Lower leg skin (tissue), 4 donors: Measurements from ENCODE around the gene PCGF2. TPM values are rescaled to one million over a fixed set of nuclear protein-coding genes. Genes with fewer than 3 reads are reported as not detected.

Experiments used
- DNase-seq, 2 donors: peaks; one replicate each; pipeline ENCODE4 v3.0.0-alpha.2; 2019; ENCODE audit warnings: low spot score in 2 of 2
- H3K4me3 ChIP-seq: fragments of 200-600 bp; sonication (generic); 2 replicates; pipeline ENCODE4 v1.5.1; 2017; ENCODE audit warnings: mild to moderate bottlenecking, low read depth; ENCODE audit not compliant: poor library complexity, severe bottlenecking
- CTCF ChIP-seq, 3 donors: fragments of 450-650 bp; IDR thresholded peaks; one replicate each; pipeline ENCODE4 v1.5.1; 2016; ENCODE audit warnings: antibody characterized with exemption in 3 of 3, mild to moderate bottlenecking in 3 of 3, moderate library complexity in 2 of 3
- POLR2A ChIP-seq, 2 donors: fragments of 450-650 bp; IDR thresholded peaks; one replicate each; pipeline ENCODE4 v1.6.1; 2016 to 2017; ENCODE audit warnings: antibody characterized with exemption in 2 of 2, mild to moderate bottlenecking in 1 of 2, moderate library complexity in 1 of 2
- WGBS, 2 donors: methylation state at CpG; one replicate each; pipeline ENCODE4 v1.1.5; 2018; 5-methylcytosine and 5-hydroxymethylcytosine counted together
- intact Hi-C: fragments of 100-400 bp; cut with DNase I; formaldehyde crosslinking; loops from one replicate; pipeline ENCODE4 v1.15.0; 2023; ENCODE audit warnings: low total_unique reads
- total RNA-seq, 4 donors: library from RNA; depleted of rRNA; stranded (reverse); fragments of >200 nt; gene quantifications; one replicate each; pipeline ENCODE4 v1.1.0, GENCODE V29; 2016

The PCGF2 gene
- total RNA-seq, 4 donors from 2014 or later: 7.5 to 11.4 (median 8.6) TPM

- WGBS, 2 donors: 86 to 93% methylated on average over 11 to 14 of the region's 14 CpGs
- H3K4me3 ChIP-seq: no peak overlapping the region
- no peak for DNase-seq
- TF ChIP-seq POLR2A (IDR thresholded peaks at IDR 0.05): no peak
- TF ChIP-seq CTCF (IDR thresholded peaks at IDR 0.05): no peak
- intact Hi-C loops: no loop called here
These were observed 8.8 kb downstream of the PCGF2 start for GRCh38 chr17:38739305-38739704.

GRCh38 chr17:38738686-38739085 is 9.4 kb downstream of the PCGF2 start:
- intact Hi-C loops: no loop called here
- no peak for DNase-seq
- no peak overlapping the region for H3K4me3 ChIP-seq
- 91 to 95% methylated on average over 16 of the region's 16 CpGs for WGBS, 2 donors
- TF ChIP-seq POLR2A (IDR thresholded peaks at IDR 0.05) (no peak), CTCF (IDR thresholded peaks at IDR 0.05) (no peak)

- WGBS, 2 donors: 80 to 89% methylated on average over 14 of the region's 14 CpGs
- H3K4me3 ChIP-seq: no peak overlapping the region
- no peak for TF ChIP-seq POLR2A (IDR thresholded peaks at IDR 0.05)
- no peak for DNase-seq
- intact Hi-C loops: no loop called here
These were observed 10.0 kb downstream of the PCGF2 start for GRCh38 chr17:38738007-38738662.

- no peak for TF ChIP-seq POLR2A (IDR thresholded peaks at IDR 0.05)
- no peak for TF ChIP-seq CTCF (IDR thresholded peaks at IDR 0.05)
- intact Hi-C loops: loop anchor here (2.0 kb wide), 1 partner anchor 55 kb away; no protein-coding TSS in a partner anchor
- peak in 1 of 2 donors; percentile 92 for DNase-seq
- no peak overlapping the region for H3K4me3 ChIP-seq
- WGBS, 2 donors: 43 to 48% methylated on average over 23 of the region's 23 CpGs
These were observed 12.8 kb downstream of the PCGF2 start for GRCh38 chr17:38735161-38735997.

GRCh38 chr17:38733982-38734973 is 13.9 kb downstream of the PCGF2 start:
- H3K4me3 ChIP-seq: no peak overlapping the region
- TF ChIP-seq CTCF (IDR thresholded peaks at IDR 0.05) (no peak), POLR2A (IDR thresholded peaks at IDR 0.05) (no peak)
- 72 to 73% methylated on average over 13 to 15 of the region's 15 CpGs for WGBS, 2 donors
- no peak for DNase-seq
- intact Hi-C loops: loop anchor here (2.0 to 5.0 kb wide), 2 partner anchors 53 to 1813 kb away; no protein-coding TSS in a partner anchor
